HG03571 (cell line): ENCODE data around the gene NCK2.
"Not testable (repeated sequence)": the region's sequence is repeated elsewhere in the genome, so short reads cannot be mapped to it uniquely, and the experiment has no call there.

ENCODE experiments used
- ATAC-seq: cut with Tn5 transposase; IDR thresholded peaks from one replicate; pipeline ENCODE4 v1.9.1; 2021; ENCODE audit not compliant: unreplicated experiment

The NCK2 gene

GRCh38 chr2:105886687-105887086, 142.0 kb downstream of the NCK2 start:
- ATAC-seq, result no peak

- no peak for ATAC-seq
Observed at GRCh38 chr2:105887256-105887655, 142.5 kb downstream of the NCK2 start.

- no peak for ATAC-seq
Observed at GRCh38 chr2:105888625-105889024, 143.9 kb downstream of the NCK2 start.

GRCh38 chr2:105889046-105889445, 144.3 kb downstream of the NCK2 start:
- ATAC-seq, result no peak

- no peak for ATAC-seq
Observed at GRCh38 chr2:105890111-105890510, 145.4 kb downstream of the NCK2 start.

- no peak for ATAC-seq
Observed at GRCh38 chr2:105890856-105891255, 146.1 kb downstream of the NCK2 start.

GRCh38 chr2:105893011-105893995, 148.6 kb downstream of the NCK2 start:
- no peak for ATAC-seq

GRCh38 chr2:105894327-105894944, 149.7 kb downstream of the NCK2 start:
- ATAC-seq, result no peak

- no peak for ATAC-seq
Observed at GRCh38 chr2:105895990-105896764, 151.5 kb downstream of the NCK2 start.

GRCh38 chr2:105896765-105897163, 152.1 kb downstream of the NCK2 start:
- ATAC-seq, result no peak

GRCh38 chr2:105897694-105898093, 153.0 kb downstream of the NCK2 start:
- not testable (repeated sequence) for ATAC-seq

GRCh38 chr2:105903051-105903674, 158.5 kb downstream of the NCK2 start:
- no peak for ATAC-seq

- peak; percentile 94 for ATAC-seq
Observed at GRCh38 chr2:105904938-105905337, 160.2 kb downstream of the NCK2 start.

- ATAC-seq, result no peak
Observed at GRCh38 chr2:105906481-105906880, 161.8 kb downstream of the NCK2 start.

- no peak for ATAC-seq
Observed at GRCh38 chr2:105907184-105907583, 162.5 kb downstream of the NCK2 start.

GRCh38 chr2:105909215-105909614, 164.5 kb downstream of the NCK2 start:
- ATAC-seq, result no peak

GRCh38 chr2:105910497-105911238, 166.0 kb downstream of the NCK2 start:
- ATAC-seq, result no peak

GRCh38 chr2:105911425-105911824, 166.7 kb downstream of the NCK2 start:
- no peak for ATAC-seq

- ATAC-seq, result no peak
Observed at GRCh38 chr2:105912081-105912480, 167.4 kb downstream of the NCK2 start.

GRCh38 chr2:105915005-105915558, 170.4 kb downstream of the NCK2 start:
- ATAC-seq, result peak; percentile 64
